NCI-H2029 (cell line): ENCODE results near the gene OPA1.
"Not testable (repeated sequence)": the region's sequence is repeated elsewhere in the genome, so short reads cannot be mapped to it uniquely, and the experiment has no call there.

Experiments
- DNase-seq: peaks from one replicate; lab custom pipeline; 2025; lab: John Stamatoyannopoulos, UW

Gene OPA1

DNA sequence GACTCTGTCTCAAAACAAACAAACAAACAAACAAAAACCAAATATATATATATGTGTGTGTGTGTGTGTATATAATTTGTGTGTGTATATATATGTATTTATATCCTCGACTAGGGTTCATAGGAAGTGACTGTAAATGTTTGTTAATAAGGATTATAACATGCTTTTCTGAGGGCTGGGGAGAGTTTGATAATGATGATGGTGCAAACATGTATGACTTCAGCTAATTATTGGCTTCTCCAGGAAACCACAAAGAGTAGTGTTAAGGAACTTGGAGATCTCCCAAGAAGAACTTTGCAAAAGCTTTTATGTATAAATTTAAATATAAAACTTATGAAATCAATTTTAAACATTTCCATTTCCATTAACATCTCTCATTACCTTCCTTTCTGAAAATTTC, 3.9 kb upstream of the OPA1 start:
- DNase-seq, result no peak

GRCh38 chr3:193589616-193590015, 3.4 kb upstream of the OPA1 start:
- no peak for DNase-seq

GRCh38 chr3:193590088-193590856, 2.7 kb upstream of the OPA1 start:
- no peak for DNase-seq

DNA sequence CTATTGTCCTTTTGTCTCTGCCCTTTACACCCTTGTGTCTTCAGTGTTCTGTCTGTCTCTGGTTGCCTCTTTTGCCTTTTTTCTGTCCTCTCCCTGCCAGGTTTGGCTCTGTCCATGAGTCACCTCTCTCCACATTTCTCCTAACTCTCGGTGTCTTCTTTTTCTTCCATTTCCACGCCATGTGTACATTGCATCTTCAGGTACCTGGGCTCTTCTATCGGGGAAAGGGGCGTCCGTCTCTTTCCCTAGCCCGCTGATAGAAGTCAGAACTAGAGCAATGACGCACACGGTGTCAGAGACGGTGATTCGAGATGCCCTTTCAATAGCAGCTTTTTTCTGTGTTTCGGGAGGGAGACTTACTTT, 641 bp downstream of the OPA1 start:
- peak; percentile 16 for DNase-seq

- DNase-seq, result no peak
Observed at GRCh38 chr3:193594946-193595689, 2.1 kb downstream of the OPA1 start.

DNA sequence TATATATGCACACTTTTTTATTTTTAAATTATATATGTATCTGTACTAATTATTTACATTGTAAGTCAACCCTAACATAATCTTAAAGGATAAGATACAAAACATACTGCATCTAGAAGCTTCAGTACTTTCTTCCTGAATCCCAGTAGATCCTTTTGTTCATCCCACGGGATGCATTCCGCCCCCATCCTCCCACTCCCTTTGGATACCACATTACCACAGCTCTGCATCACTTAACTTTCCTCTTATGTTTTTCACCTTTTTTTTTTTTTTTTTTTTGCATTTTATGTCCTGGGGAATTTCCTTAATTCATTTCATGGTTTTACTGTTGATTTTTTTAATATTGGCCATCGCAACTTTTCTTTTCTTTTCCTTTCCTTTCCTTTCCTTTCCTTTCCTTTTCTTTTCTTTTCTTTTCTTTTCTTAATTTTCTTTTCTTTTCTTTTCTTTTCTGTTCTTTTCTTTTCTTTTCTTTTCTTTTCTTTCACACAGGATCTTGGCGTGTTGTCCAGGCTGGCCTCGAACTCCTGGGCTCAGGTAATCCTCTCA, 3.0 kb downstream of the OPA1 start:
- DNase-seq, result no peak

- DNase-seq, result no peak
Observed at GRCh38 chr3:193598202-193598601, 5.2 kb downstream of the OPA1 start.

GRCh38 chr3:193599393-193599792, 6.4 kb downstream of the OPA1 start:
- DNase-seq, result no peak

DNA sequence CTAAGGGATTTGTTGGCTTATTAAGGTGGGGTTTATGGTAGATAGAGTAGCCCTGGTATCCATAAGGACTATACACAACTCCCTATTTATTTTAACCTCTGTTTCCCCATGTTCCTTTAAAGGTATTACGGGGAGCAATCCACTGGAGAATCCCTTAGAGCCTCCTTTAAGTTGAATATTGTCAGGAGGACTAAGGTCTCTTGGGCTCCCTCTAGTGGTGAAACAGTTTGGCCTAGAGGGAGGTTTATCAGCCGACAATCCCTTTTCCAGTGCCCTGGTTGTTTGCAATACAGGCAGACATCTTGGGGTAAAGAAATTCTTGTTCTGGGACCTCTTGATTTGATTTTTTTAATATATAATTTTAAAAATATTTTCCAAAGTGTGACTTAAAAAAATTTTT, 12.9 kb downstream of the OPA1 start:
- peak; percentile 74 for DNase-seq

GRCh38 chr3:193606892-193607291, 13.9 kb downstream of the OPA1 start:
- DNase-seq, result not testable (repeated sequence)

- not testable (repeated sequence) for DNase-seq
Observed at GRCh38 chr3:193610516-193610915, 17.5 kb downstream of the OPA1 start.

- no peak for DNase-seq
Observed at GRCh38 chr3:193614430-193614829, 21.4 kb downstream of the OPA1 start.

GRCh38 chr3:193617628-193618027, 24.6 kb downstream of the OPA1 start:
- DNase-seq, result no peak

- no peak for DNase-seq
Observed at GRCh38 chr3:193620057-193620456, 27.0 kb downstream of the OPA1 start.

DNA sequence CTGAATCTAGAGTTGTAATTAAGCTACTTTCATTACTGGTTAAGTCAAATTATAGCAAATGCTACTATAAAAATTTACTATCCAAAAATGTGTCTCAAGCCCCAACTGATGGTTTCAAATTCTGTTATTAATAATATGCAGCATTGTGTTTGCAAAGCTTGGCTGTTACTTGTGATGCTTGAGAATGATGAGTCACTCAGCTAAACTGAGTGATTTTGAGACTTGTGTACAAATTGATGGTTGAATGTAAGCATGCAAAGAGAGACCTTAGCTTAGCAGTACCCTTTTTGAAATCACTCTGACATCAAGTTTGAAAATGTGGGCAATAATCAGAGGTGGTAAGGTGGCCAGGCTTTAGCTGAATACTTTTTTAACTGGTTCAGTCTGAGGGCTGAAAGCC, 27.6 kb downstream of the OPA1 start:
- DNase-seq, result no peak

DNA sequence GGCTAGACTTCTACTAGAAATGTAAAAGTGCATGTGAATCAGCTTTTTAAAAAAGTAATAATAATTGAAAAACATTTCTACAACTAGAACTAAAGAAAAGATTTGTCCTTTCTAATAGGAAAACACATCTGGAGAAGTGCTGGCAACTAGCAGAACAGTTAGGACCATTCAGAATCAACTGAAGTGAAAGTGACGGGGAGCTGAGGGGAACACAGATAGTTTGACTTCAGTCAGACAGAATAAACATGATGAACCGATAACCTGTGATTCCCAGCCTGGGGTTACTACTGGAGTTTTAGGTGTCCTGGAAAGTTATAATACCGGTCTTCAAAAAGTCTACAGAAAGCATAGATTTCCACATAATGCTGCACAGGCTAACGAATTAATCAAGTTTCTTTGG, 28.1 kb downstream of the OPA1 start:
- no peak for DNase-seq

- no peak for DNase-seq
Observed at GRCh38 chr3:193630005-193630404, 37.0 kb downstream of the OPA1 start.

- no peak for DNase-seq
Observed at GRCh38 chr3:193637831-193638230, 44.8 kb downstream of the OPA1 start.

- DNase-seq, result no peak
Observed at GRCh38 chr3:193638833-193639232, 45.8 kb downstream of the OPA1 start.

DNA sequence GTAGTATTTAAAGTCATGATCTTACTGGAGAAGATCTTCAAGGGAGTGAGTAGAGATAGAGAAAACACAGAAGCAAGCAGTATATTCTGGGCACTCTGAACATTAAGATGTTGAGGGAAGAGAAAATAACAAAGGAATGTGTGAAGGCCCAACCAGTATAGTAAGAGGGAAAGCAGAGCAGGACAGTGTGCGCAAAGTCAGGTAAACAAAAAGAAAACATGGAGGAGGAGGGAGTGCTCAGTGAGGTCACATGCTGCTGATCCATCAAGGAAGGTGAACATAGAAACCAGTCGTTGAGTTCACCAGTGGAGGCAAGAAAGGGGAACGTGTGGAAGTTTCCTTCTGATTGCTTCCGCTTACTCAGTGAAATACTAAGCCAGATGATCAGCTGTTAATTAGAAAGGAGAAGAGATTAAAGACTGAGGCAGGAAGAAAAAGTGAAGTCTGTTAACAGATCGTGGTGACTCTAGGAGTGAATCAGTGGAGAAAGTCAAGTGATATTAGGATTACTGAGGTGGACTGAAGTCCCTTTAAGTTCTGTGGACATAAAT, 47.2 kb downstream of the OPA1 start:
- no peak for DNase-seq

- DNase-seq, result no peak
Observed at GRCh38 chr3:193640728-193641439, 47.9 kb downstream of the OPA1 start.

GRCh38 chr3:193641440-193641775, 48.4 kb downstream of the OPA1 start:
- DNase-seq, result no peak

- no peak for DNase-seq
Observed at GRCh38 chr3:193645806-193646205, 52.8 kb downstream of the OPA1 start.
